ENCODE measurements around the gene DTNBP1.

GRCh38 chr6:15536198-15536955 lies 126.5 kb downstream of the DTNBP1 start:
- no peak for TF ChIP-seq CTCF (conservative IDR thresholded peaks at IDR 0.05; ENCODE audit: low read depth, low read length)
- no peak for TF ChIP-seq EZH2 (IDR thresholded peaks at IDR 0.05; ENCODE audit: borderline replicate concordance, low read depth, low read length, poor library complexity, severe bottlenecking)

All from A673 (cell line).